Osteocyte (in vitro differentiated cells): ENCODE measurements around the gene COL4A2. TPM values are rescaled to one million over a fixed set of nuclear protein-coding genes. Genes with fewer than 3 reads are reported as not detected.

Source experiments
- DNase-seq: peaks from one replicate; pipeline ENCODE4 v3.0.0; 2021; ENCODE audit warnings: mixed read lengths; ENCODE audit not compliant: unreplicated experiment; ENCODE audit errors: extremely low spot score
- H3K27ac Mint-ChIP-seq: one replicate; pipeline ENCODE4 v1.8.0; 2021; ENCODE audit warnings: mild to moderate bottlenecking, mixed read lengths; ENCODE audit not compliant: unreplicated experiment
- H3K27me3 Mint-ChIP-seq: one replicate; pipeline ENCODE4 v1.8.0; 2021; ENCODE audit warnings: mixed read lengths; ENCODE audit not compliant: unreplicated experiment
- H3K36me3 Mint-ChIP-seq: one replicate; pipeline ENCODE4 v1.8.0; 2021; ENCODE audit warnings: mixed read lengths; ENCODE audit not compliant: unreplicated experiment
- H3K4me1 Mint-ChIP-seq: one replicate; pipeline ENCODE4 v1.8.0; 2021; ENCODE audit warnings: mixed read lengths; ENCODE audit not compliant: unreplicated experiment
- H3K4me3 Mint-ChIP-seq: one replicate; pipeline ENCODE4 v1.8.0; 2021; ENCODE audit warnings: mild to moderate bottlenecking, moderate library complexity, mixed read lengths; ENCODE audit not compliant: unreplicated experiment
- H3K9me3 Mint-ChIP-seq: one replicate; pipeline ENCODE4 v1.8.0; 2021; ENCODE audit warnings: mixed read lengths; ENCODE audit not compliant: unreplicated experiment
- total RNA-seq: library from RNA; stranded (reverse); gene quantifications from 2 replicates; pipeline ENCODE4 v1.2.1, GENCODE V29; 2021
- TF ChIP-seq, protein P1 (sequence below): fragments of 200-600 bp; sonication (generic); IDR thresholded peaks from 2 replicates; pipeline ENCODE4 v1.5.0; 2021; ENCODE audit warnings: antibody characterized with exemption, mild to moderate bottlenecking, moderate library complexity

The COL4A2 gene
- total RNA-seq, 1 donor from 2014 or later = 2,001 TPM

- H3K4me3 Mint-ChIP-seq = no peak overlapping the region
- no peaks in the 10 kb centered on the region for H3K27me3 Mint-ChIP-seq
- peaks cover 10% of the 10 kb centered on the region for H3K36me3 Mint-ChIP-seq
- H3K27ac Mint-ChIP-seq = no peak overlapping the region
- no peak for DNase-seq
- peaks cover 3% of the 10 kb centered on the region for H3K9me3 Mint-ChIP-seq
- TF ChIP-seq, protein P1, sequence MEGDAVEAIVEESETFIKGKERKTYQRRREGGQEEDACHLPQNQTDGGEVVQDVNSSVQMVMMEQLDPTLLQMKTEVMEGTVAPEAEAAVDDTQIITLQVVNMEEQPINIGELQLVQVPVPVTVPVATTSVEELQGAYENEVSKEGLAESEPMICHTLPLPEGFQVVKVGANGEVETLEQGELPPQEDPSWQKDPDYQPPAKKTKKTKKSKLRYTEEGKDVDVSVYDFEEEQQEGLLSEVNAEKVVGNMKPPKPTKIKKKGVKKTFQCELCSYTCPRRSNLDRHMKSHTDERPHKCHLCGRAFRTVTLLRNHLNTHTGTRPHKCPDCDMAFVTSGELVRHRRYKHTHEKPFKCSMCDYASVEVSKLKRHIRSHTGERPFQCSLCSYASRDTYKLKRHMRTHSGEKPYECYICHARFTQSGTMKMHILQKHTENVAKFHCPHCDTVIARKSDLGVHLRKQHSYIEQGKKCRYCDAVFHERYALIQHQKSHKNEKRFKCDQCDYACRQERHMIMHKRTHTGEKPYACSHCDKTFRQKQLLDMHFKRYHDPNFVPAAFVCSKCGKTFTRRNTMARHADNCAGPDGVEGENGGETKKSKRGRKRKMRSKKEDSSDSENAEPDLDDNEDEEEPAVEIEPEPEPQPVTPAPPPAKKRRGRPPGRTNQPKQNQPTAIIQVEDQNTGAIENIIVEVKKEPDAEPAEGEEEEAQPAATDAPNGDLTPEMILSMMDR = no peak
- peaks cover 11% of the 10 kb centered on the region for H3K4me1 Mint-ChIP-seq
These were observed 242.1 kb downstream of the COL4A2 start for GRCh38 chr13:110548891-110549794.

DNA sequence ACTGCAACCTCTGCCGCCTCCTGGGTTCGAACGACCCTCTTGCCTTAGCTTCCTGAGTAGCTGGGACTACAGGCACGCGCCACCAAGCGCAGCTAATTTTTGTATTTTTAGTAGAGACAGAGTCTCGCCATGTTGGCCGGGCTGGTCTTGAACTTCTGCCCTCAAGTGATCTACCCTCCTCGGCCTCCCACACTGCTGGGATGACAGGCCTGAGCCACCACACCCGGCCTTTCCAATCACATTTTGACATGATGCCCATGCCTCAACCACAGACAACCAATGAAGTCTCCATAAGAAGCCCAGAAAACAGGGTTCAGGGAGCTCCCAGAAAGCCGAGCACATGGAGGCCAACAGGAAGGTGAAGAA, 242.7 kb downstream of the COL4A2 start:
- H3K27me3 Mint-ChIP-seq = no peaks in the 10 kb centered on the region
- no peak overlapping the region for H3K27ac Mint-ChIP-seq
- no peak overlapping the region for H3K4me3 Mint-ChIP-seq
- peaks cover 11% of the 10 kb centered on the region for H3K4me1 Mint-ChIP-seq
- no peak for DNase-seq
- no peaks in the 10 kb centered on the region for H3K9me3 Mint-ChIP-seq
- peaks cover 6% of the 10 kb centered on the region for H3K36me3 Mint-ChIP-seq
- TF ChIP-seq, protein P1 = no peak

GRCh38 chr13:110551284-110551683, 244.2 kb downstream of the COL4A2 start:
- peaks cover 6% of the 10 kb centered on the region for H3K36me3 Mint-ChIP-seq
- peaks cover 13% of the 10 kb centered on the region for H3K4me1 Mint-ChIP-seq
- no peaks in the 10 kb centered on the region for H3K9me3 Mint-ChIP-seq
- TF ChIP-seq, protein P1 = no peak
- no peak overlapping the region for H3K4me3 Mint-ChIP-seq
- DNase-seq = no peak
- H3K27me3 Mint-ChIP-seq = no peaks in the 10 kb centered on the region
- no peak overlapping the region for H3K27ac Mint-ChIP-seq

GRCh38 chr13:110552767-110553166, 245.7 kb downstream of the COL4A2 start:
- H3K27ac Mint-ChIP-seq = no peak overlapping the region
- H3K4me1 Mint-ChIP-seq = peaks cover 7% of the 10 kb centered on the region
- no peaks in the 10 kb centered on the region for H3K27me3 Mint-ChIP-seq
- no peak overlapping the region for H3K4me3 Mint-ChIP-seq
- no peak for DNase-seq
- peaks cover 14% of the 10 kb centered on the region for H3K36me3 Mint-ChIP-seq
- H3K9me3 Mint-ChIP-seq = no peaks in the 10 kb centered on the region
- TF ChIP-seq, protein P1 = no peak

- H3K4me1 Mint-ChIP-seq = peaks cover 7% of the 10 kb centered on the region
- H3K27ac Mint-ChIP-seq = no peak overlapping the region
- H3K27me3 Mint-ChIP-seq = no peaks in the 10 kb centered on the region
- TF ChIP-seq, protein P1 = no peak
- H3K9me3 Mint-ChIP-seq = no peaks in the 10 kb centered on the region
- no peak overlapping the region for H3K4me3 Mint-ChIP-seq
- DNase-seq = no peak
- H3K36me3 Mint-ChIP-seq = peaks cover 14% of the 10 kb centered on the region
These were observed 246.3 kb downstream of the COL4A2 start for GRCh38 chr13:110553417-110553816.
